HG03378 (cell line): ENCODE results near the gene ADGRV1.

Experiments
- ATAC-seq: cut with Tn5 transposase; IDR thresholded peaks from one replicate; pipeline ENCODE4 v1.9.1; 2021; ENCODE audit warnings: mild to moderate bottlenecking, moderate library complexity; ENCODE audit not compliant: unreplicated experiment

Gene ADGRV1

DNA sequence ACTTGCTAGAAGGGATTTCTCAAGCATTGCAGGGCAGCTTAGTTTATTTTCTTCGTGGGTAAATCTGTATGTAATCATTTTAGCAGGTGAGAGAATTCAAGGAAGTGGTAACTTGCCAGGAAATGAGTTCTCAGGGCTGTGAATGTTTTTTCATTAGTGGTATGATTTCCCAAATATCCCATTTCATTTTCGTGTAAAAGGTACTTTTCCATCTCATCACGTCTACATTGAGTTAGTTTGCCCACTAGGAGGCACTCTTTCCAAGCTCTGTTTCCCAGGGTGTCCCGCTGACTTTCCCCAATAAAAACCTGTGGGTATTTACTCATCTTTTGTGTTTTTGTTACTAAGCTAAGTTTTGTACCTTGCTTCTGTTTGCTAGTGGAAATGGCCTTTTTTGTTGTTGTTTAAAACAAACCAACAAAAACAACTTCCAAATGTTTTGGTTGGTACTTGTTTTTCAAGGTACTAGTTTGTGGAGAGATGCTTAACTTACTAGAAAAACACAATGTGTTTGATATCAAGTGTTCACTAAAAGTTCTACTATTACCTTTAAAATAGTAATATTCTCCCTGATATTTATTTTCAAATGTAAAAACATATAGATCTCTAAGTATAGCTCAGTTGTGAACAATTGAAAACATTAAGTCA, 373.6 kb downstream of the ADGRV1 start:
- ATAC-seq, result peak; percentile 63

DNA sequence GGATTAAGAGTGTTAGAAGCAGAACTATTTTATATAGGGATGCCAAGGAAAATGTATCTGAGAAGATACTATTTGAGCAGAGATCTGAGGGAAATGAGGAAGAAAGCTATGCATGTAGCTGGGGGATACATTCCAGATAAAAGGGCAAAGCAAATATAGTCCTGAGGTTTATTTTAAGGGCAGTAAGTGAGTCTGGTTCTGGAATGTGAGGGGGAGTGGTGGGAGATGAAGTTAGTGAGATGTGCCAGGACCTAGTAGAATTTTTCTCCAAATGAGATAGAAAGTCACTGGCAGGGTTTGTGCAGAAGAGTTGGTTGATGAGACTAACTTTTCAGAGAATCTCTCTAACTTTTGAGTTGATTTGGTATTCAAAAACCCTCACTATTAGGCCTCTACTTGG, 374.7 kb downstream of the ADGRV1 start:
- no peak for ATAC-seq

DNA sequence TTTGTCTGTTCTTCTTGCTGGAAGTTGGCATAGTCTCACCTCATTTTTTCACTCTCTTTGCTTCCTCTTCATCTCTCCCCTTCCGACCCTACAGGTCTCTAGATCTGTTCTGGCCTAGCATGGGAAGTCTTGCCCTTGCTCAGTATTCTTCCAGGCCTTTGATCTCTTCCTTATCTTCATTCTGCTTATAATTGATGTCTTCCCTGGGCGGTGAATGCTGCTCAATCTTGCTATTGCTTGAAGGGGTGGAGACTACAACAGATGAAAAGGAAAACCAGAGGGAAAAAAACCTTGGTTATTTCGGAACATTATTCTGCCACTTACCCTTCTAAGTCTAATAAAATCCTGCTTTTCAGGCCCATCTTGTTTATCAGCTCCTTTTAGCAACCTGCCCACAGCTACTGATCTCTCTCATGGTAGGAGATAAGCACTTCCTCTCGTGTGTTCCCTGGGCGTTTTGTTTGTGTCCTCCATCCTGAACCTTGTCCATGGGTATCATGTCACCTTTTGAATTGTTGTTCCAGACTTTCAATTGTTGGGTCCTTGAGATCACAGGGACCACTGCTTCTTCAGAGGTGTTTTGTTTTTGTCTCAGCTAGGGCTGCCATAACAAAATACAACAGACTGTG, 375.6 kb downstream of the ADGRV1 start:
- ATAC-seq, result no peak

DNA sequence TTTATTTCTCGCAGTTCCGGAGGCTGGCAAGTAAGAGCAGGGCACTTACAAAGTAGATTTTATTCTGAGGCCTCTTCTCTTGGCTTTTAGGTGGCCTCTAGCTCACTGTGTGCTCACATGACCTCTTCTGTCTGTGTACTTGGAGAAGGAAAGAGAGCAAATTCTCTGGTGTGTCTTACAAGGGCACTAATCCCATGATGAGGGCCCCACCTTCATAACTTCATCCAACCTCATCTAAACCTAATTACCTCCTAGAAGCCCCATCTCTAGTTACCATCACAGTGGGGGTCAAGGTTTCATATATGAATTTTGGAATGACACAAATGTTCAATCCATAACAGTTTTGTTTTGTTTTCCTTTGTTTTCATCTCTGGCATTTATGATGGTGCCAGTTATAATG, 376.1 kb downstream of the ADGRV1 start:
- no peak for ATAC-seq

DNA sequence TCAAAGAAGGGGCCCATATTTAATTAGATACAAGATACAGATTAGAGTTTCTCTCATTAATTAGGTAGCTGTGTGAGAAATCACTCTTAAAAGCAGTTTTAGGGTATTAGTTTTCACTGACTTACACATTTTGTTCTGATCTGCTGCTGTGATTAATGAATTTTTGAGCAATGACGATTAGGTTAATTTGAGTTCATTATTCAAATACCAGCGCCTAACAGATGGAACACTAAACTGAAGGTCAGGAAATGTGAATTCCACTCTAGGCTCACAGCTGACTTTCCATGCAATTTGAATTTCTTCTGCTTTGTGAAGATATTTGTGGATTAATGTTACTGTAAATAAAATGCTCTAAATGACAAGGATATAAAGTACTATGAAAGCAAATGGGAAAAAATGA, 380.6 kb downstream of the ADGRV1 start:
- no peak for ATAC-seq

DNA sequence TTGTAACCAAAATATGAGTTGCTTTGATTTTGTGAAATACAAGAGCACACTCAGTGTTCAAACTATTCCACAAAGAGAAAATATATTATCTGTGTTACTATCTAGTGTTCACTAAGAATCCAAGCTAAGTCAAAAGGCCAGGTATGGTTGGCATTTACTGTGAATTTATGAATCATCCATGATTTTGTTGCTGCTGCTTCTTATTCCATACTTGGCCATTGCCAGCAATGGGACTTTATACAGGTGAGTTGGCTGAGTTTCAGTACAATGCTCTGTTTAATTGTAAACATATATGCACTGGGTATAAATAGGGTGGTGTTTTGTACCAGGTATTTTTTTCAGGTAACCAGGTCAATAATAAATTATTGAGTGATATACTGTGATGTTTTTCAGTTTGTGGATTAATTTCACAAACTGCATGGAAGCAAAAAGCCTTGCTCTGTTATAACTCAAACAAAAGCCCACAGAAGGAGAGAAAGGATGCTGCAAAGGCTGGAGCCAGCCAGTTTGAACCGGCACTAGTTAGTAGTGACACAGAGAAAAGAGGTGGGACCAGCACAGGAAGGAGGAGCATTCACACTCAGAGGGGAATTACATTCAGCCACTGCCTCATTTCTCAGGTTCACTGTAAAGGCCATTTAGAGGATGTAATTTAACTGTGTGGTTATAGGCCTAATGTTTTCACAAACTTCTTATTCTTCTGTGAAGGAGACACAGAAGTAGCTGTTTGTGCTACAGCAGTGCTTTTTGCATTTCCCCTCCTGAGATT, 381.8 kb downstream of the ADGRV1 start:
- peak; percentile 100 for ATAC-seq

DNA sequence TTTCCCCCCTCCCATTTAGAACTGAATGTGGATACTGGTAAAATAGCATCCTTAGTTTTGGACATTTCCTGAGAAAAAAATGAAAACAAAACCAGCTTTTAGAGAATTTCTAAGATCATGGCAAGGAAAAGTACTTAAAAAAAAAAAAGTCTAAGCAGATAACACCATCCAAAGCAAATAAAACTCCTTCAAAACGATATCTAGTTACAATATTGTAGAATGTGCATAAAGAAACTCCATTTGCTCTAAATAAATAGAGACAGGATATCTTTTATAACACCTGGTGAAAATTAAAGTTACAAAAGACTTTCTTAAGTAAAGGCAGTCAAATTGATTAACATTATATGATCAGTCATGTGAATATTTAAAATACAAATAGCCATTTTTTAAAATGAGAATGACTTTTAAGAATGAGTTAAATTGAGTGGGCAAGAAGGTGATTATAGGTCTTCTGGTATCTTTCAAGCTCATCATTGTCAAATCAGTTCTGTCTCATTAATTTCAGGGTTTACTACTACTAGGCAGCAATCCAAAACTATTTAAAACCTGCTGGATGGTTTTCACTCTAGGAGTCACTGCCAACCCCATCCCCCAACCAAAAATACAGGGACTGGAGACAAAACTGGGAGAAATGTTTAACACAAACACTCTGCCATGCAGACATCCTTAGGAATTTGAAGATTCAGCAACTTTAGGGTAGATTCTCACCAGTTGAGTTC, 382.6 kb downstream of the ADGRV1 start:
- no peak for ATAC-seq

DNA sequence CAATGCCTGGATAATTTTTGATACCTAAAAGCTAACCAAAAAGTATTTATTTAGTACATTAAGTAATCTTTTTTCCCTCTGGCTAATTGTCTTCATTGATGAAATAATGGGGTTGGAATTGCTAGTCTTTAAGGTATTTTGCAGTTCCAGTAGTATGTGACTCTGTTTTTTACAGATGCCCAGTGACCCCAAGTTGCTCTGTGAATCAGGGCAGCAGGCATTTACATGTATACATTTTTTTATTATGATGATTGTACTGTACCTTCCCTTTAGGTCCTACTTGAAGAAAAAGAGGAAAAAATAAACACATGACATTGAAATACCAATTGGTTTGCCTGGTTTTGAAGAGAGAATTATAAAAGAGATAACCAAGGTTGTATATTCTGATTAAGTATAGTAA, 385.5 kb downstream of the ADGRV1 start:
- ATAC-seq, result no peak

DNA sequence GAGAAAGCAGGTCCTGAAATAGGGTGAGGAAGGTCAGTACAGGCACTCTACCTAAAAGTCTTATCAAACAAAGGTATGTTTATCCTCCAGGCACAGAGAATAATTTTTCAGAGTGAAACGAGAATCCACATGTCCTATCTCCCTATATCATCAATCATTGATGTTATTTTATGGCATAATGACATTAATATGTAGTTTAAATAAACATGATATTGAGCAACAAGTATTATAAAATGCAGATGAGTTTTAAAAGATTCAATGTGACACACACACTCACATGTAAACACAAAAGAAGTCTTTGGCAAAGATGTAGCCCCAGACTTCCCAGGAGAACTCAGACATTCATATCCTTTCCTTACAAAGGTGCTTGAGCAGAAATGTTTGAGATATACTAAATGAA, 389.1 kb downstream of the ADGRV1 start:
- ATAC-seq, result no peak

DNA sequence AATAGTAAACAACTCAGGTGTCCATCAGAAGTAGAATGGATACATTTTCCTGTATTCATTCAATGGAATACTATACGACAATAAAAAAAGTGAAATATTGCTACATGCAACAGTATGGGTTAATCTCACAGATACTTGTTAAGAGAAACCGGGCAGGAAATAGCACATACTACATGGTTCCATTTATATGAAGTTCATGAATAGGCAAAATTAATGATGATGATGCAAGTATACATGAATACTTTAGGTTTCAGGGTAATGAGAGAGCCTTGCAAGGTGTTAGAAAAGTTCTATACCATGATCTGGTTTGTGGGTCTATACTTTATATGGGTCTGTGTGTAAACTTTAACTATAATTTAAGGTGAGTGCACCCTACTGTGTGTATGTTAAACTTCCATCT, 390.4 kb downstream of the ADGRV1 start:
- no peak for ATAC-seq

DNA sequence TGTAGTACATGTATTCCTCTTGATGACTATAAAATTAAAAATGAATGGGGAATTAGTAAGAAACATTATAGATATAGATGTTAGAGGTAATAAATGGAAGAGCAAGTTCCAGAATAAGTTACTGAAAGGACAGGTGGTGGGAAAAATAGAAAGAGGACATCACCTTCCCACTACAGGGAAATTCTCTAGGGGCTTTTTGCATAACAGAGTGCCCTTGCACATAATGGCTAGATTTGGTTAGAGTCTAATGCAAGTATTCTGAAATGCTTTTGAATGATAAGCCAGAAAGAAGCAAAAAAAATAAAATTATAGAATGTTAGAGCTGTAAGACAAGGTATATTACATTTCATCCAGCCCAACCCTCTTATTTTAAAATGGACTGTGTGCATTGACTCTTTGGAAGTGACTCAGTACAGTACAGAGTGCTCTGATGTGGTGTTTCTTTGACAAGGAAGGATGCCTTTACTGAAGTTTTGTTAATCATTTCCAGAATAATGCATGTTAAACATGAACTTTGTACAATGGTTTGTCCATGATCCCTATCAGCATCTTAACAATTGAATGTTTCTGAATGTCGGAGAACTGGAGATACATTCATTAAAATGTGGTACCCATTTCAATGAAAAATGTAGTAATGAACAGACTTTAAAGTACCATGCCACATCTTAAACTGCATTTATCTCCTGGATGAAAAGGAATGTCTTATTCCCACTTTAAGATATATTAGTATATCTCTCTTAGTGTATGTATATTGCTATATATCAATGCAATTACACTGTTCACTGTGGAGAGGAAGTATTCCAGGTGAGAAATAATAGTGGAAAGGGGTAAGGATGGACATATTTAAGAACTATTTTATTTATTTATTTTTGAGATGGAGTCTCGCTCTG, 391.1 kb downstream of the ADGRV1 start:
- ATAC-seq, result peak; percentile 84

DNA sequence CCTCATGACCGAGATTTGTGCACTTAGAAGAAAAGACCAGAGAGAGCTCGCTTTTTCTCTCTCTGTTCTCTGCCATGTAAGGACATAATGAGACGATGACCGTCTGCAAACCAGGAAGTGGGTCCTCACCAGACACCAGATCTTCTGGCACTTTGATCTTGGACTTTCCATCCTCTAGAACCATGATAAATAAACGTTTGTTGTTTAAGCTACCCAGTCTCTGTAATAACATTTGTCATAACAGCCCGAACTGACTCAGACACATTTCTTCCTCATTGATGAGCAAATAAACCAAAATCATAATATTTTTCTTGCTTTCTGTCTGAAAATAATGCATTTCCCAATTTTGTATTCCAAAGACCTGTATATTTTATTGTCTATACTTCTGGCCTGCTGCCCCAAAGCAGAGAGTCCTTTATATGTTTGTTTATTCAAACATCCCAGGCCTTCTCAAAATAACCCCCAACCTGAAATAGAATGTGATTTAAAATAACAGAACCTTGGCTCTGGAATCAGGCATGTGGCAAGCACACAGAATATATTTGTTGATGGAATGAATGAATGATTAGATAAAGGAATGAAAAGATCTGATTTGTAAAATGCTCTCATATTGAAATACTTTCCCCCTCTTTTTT, 396.5 kb downstream of the ADGRV1 start:
- no peak for ATAC-seq

DNA sequence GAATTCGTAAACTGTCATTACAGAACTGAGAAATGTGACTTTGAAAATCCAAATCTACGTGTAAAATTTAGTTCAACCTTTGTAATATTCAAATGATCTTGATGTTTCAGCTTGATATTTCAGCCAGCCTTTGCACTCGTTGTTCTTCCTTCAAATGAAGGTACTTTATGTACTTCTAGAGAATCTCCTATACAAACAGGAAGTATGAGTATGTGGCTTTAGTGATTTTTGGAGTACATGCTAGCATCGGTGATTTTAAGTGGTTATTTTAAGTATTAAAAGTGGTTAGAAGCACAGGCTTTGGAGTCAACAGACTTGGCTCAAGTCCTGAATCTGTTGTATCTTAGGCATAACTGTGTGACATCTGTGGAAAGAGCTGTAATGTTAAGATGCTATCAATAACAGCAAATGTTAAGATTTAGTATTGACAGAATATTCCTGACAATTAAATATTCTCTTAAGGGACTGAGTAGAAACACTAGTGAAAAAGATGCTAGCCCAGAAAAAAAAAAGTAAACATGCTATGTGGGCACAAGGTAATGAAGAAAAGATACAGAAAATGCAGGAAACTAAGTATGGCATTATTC, 398.0 kb downstream of the ADGRV1 start:
- ATAC-seq, result no peak

DNA sequence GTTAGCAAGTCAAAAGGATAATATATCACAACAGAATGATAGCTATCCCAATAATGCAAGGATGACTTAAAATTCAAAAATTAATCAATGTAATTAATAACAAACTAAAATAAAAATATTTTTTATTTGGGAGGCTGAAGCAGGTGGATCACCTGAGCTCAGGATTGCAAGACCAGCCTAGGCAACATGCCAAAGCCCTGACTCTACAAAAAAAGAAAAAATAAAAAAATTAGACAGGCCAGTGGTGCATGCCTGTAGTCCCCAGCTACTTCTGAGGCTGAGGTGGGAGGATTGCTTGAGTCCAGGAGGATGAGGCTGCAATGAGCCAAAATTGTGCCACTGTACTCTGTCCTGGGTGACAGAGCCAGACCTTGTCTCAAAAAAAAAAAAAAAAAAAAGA, 399.3 kb downstream of the ADGRV1 start:
- ATAC-seq, result no peak

DNA sequence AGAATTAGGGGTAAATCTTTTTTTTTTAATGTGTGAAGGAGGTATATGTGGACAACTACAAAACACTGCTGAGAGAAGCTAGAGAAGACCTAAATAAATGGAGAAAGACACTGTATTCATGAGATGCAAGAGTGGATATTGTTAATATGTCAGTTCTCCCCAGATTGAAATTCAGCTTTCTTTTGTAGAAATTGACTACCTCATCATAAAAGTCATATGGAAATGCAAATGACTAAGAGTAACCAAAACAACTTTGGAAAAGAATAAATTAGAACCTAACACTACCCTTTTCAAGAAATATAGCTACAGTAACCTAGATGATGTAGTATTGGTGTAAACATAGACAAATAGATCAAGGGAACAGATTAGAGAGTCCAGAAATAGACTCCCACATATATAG, 400.7 kb downstream of the ADGRV1 start:
- ATAC-seq, result no peak

DNA sequence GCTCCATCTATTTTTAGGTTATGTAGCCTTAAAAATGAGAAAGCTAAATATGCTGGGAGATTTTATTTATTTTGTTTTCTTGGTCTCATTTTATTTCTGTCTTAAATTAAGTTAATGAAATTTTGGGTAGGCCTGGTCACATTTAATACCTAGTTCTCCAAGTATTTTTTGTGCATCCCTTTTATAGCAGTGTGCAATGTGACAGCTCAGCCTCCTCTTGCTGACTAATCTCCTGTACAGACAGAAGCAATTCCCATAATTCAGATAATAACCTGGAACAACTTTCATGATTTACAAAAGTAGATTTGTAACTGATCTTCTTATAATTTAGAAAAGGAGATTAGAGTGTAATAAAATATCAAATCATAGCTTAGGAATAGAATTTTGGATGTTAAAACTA, 403.9 kb downstream of the ADGRV1 start:
- ATAC-seq, result no peak

DNA sequence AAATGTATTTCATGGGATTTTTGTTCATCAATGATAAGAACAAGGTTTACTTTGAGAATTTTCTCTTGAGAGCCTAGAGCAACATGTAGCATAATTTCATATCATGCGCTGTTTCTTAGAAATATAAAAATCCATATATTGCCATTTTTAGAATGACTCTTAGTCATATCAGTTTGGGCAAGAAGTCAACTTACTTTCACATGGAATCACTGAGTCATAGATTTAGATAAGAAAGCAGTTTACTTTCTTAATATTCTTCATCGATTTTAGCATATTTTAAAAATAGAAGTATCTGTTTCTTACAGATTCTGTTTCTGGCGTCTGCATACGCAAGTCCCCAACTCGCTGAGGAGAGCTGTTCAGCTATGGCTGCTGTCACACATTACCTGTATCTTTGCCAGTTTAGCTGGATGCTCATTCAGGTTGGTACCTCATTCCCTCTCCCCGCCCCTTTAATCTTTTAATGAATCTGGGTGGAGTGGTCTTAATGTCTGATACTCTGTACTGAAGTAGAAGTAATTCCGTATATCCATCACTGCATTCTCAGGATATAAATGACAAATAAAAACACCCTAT, 406.6 kb downstream of the ADGRV1 start:
- ATAC-seq, result no peak

DNA sequence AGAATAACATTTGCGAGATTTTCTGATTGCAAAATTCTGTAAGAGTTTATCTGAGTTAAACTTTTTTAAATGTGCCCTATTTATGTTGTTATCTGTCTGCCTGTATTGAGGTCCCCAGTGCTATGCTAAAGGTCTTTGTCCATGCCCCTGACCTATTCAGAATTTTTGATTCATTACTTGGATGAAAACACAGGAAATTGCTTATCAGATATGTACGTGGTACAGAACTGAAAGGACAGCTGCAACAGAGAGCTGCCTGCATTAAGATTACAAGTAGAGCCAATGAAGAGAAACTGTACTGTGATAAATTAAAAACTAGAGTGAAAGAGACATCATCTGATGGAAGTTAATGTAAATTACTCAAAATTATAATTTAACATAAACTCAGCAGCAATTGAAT, 408.8 kb downstream of the ADGRV1 start:
- ATAC-seq, result no peak

DNA sequence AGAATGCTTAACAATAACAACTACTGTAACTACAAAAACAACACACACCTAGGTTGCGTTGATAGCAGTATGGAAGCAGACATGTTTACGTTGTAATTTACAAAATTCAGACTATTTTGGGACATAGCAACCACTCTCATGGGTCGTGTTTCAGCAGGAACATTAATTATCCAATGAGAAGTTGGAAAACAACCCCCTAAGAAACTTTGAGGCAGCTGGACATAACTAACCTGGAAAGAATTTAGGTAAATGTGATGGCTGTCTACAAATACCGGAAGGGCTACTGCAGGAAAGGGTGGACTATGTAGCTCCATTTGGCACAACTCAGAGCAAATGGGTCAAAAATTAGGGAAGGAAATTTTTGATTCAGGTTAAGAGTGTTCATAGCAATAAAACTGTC, 409.3 kb downstream of the ADGRV1 start:
- ATAC-seq, result no peak
